Keratinocyte (primary cell): ENCODE measurements around the gene TRAFD1.

Experiments
- CTCF ChIP-seq, 3 experiments: IDR thresholded peaks in 1 of 3; conservative IDR thresholded peaks in 1 of 3; optimal IDR thresholded peaks in 1 of 3; 2 replicates in 2 of 3; 3 replicates in 1 of 3; pipeline versions ENCODE3 to v1.5.1; 2011; ENCODE audit warnings: low read length in 3 of 3, mild to moderate bottlenecking in 3 of 3, moderate library complexity in 2 of 3, control low read depth in 1 of 3, inconsistent platforms in 1 of 3; ENCODE audit not compliant: insufficient read depth in 2 of 3; ENCODE audit errors: extremely low read depth in 1 of 3
- EZH2 ChIP-seq: IDR thresholded peaks from one replicate; pipeline ENCODE4 v1.6.1; 2012; ENCODE audit warnings: inconsistent platforms, mild to moderate bottlenecking, low read length, moderate library complexity

GRCh38 chr12:112153181-112153892 is 28.0 kb downstream of the TRAFD1 start:
- TF ChIP-seq CTCF (optimal IDR thresholded peaks at IDR 0.05 in 1 of 3, IDR thresholded peaks at IDR 0.05 in 1 of 3, conservative IDR thresholded peaks at IDR 0.05 in 1 of 3; ENCODE audit: extremely low read depth in 1 of 3, insufficient read depth in 2 of 3, low read length in 3 of 3) (no peak), EZH2 (no peak)
